NT2/D1 (cell line): ENCODE measurements around the gene CARD8.

Source experiments
- SUZ12 ChIP-seq: IDR thresholded peaks from 2 replicates; pipeline ENCODE4 v1.6.1; 2011; ENCODE audit not compliant: insufficient read length, insufficient read depth; ENCODE audit errors: extremely low read depth
- YY1 ChIP-seq: IDR thresholded peaks from 2 replicates; pipeline ENCODE4 v1.6.1; 2011; ENCODE audit not compliant: insufficient read length, insufficient read depth
- ZNF274 ChIP-seq: IDR thresholded peaks from 2 replicates; pipeline ENCODE4 v1.6.1; 2011; ENCODE audit warnings: mild to moderate bottlenecking, low read depth, low read length

- TF ChIP-seq ZNF274 (no peak), YY1 (no peak), SUZ12 (no peak)
Observed at GRCh38 chr19:48290401-48290770, 34.7 kb upstream of the CARD8 start.
